ENCODE data around the gene REELD1.
A peak's percentile ranks its signal among the peaks of the same experiment; 100 is the strongest.

Gene REELD1

GRCh38 chr4:146224326-146224966, 10.1 kb downstream of the REELD1 start:
- DNase-seq (ENCODE audit: low read depth in 2 of 2): no peak

GRCh38 chr4:146229406-146229805, 15.1 kb downstream of the REELD1 start:
- no peak for DNase-seq (ENCODE audit: low read depth in 2 of 2)

GRCh38 chr4:146232131-146232722, 17.9 kb downstream of the REELD1 start:
- no peak for DNase-seq (ENCODE audit: low read depth in 2 of 2)

- no peak for DNase-seq (ENCODE audit: low read depth in 2 of 2)
Measured at GRCh38 chr4:146235654-146236177, 21.4 kb downstream of the REELD1 start.

GRCh38 chr4:146236216-146236615, 21.9 kb downstream of the REELD1 start:
- DNase-seq (ENCODE audit: low read depth in 2 of 2): no peak

- DNase-seq (ENCODE audit: low read depth in 2 of 2): no peak
Measured at GRCh38 chr4:146237092-146237491, 22.8 kb downstream of the REELD1 start.

GRCh38 chr4:146238107-146238506, 23.8 kb downstream of the REELD1 start:
- DNase-seq (ENCODE audit: low read depth in 2 of 2): no peak

GRCh38 chr4:146243141-146243882, 29.0 kb downstream of the REELD1 start:
- peak; percentile 71 to 75 for DNase-seq (ENCODE audit: low read depth in 2 of 2)

- DNase-seq (ENCODE audit: low read depth in 2 of 2): no peak
Measured at GRCh38 chr4:146243883-146244277, 29.5 kb downstream of the REELD1 start.

- DNase-seq (ENCODE audit: low read depth in 2 of 2): no peak
Measured at GRCh38 chr4:146244496-146244895, 30.2 kb downstream of the REELD1 start.

GRCh38 chr4:146245246-146245645, 30.9 kb downstream of the REELD1 start:
- DNase-seq (ENCODE audit: low read depth in 2 of 2): no peak

GRCh38 chr4:146245850-146246249, 31.5 kb downstream of the REELD1 start:
- DNase-seq (ENCODE audit: low read depth in 2 of 2): no peak

GRCh38 chr4:146246381-146246780, 32.0 kb downstream of the REELD1 start:
- DNase-seq (ENCODE audit: low read depth in 2 of 2): no peak

GRCh38 chr4:146247356-146247755, 33.0 kb downstream of the REELD1 start:
- no peak for DNase-seq (ENCODE audit: low read depth in 2 of 2)

GRCh38 chr4:146252969-146253611, 38.8 kb downstream of the REELD1 start:
- DNase-seq (ENCODE audit: low read depth in 2 of 2): no peak

GRCh38 chr4:146255463-146255862, 41.1 kb downstream of the REELD1 start:
- no peak for DNase-seq (ENCODE audit: low read depth in 2 of 2)

GRCh38 chr4:146255874-146256273, 41.5 kb downstream of the REELD1 start:
- DNase-seq (ENCODE audit: low read depth in 2 of 2): no peak

GRCh38 chr4:146256328-146256727, 42.0 kb downstream of the REELD1 start:
- DNase-seq (ENCODE audit: low read depth in 2 of 2): no peak

GRCh38 chr4:146257511-146257910, 43.2 kb downstream of the REELD1 start:
- no peak for DNase-seq (ENCODE audit: low read depth in 2 of 2)

- DNase-seq (ENCODE audit: low read depth in 2 of 2): no peak
Measured at GRCh38 chr4:146260521-146260920, 46.2 kb downstream of the REELD1 start.

- no peak for DNase-seq (ENCODE audit: low read depth in 2 of 2)
Measured at GRCh38 chr4:146261041-146261440, 46.7 kb downstream of the REELD1 start.

GRCh38 chr4:146263793-146264192, 49.5 kb downstream of the REELD1 start:
- no peak for DNase-seq (ENCODE audit: low read depth in 2 of 2)

All from stimulated activated CD8-positive, alpha-beta memory T cell treated with anti-CD3 and anti-CD28 coated beads, Interleukin-2, amount 100 ng/mL, for 48 hours (primary cell).